ENCODE measurements around the gene RIMBP3C.
"Not testable (repeated sequence)": the region's sequence is repeated elsewhere in the genome, so short reads cannot be mapped to it uniquely, and the experiment has no call there.

RIMBP3C gene

GRCh38 chr22:21532863-21533648, 18.2 kb downstream of the RIMBP3C start:
- not testable (repeated sequence) for DNase-seq (ENCODE audit: extremely low read depth in 1 of 2, low read depth in 1 of 2)

GRCh38 chr22:21531525-21531924, 19.7 kb downstream of the RIMBP3C start:
- DNase-seq (ENCODE audit: extremely low read depth in 1 of 2, low read depth in 1 of 2): not testable (repeated sequence)

- not testable (repeated sequence) for DNase-seq (ENCODE audit: extremely low read depth in 1 of 2, low read depth in 1 of 2)
These were observed 24.4 kb downstream of the RIMBP3C start for GRCh38 chr22:21526705-21527500.

- peak in 1 of 2 donors; percentile 34 for DNase-seq (ENCODE audit: extremely low read depth in 1 of 2, low read depth in 1 of 2)
These were observed 34.1 kb downstream of the RIMBP3C start for GRCh38 chr22:21516970-21517764.

- not testable (repeated sequence) for DNase-seq (ENCODE audit: extremely low read depth in 1 of 2, low read depth in 1 of 2)
These were observed 34.7 kb downstream of the RIMBP3C start for GRCh38 chr22:21516522-21516921.

- not testable (repeated sequence) for DNase-seq (ENCODE audit: extremely low read depth in 1 of 2, low read depth in 1 of 2)
These were observed 36.0 kb downstream of the RIMBP3C start for GRCh38 chr22:21515234-21515633.

- DNase-seq (ENCODE audit: extremely low read depth in 1 of 2, low read depth in 1 of 2): not testable (repeated sequence)
These were observed 37.1 kb downstream of the RIMBP3C start for GRCh38 chr22:21514117-21514516.

- not testable (repeated sequence) for DNase-seq (ENCODE audit: extremely low read depth in 1 of 2, low read depth in 1 of 2)
These were observed 39.2 kb downstream of the RIMBP3C start for GRCh38 chr22:21512022-21512421.

- DNase-seq (ENCODE audit: extremely low read depth in 1 of 2, low read depth in 1 of 2): not testable (repeated sequence)
These were observed 40.9 kb downstream of the RIMBP3C start for GRCh38 chr22:21510397-21510796.

GRCh38 chr22:21499623-21500506, 51.4 kb downstream of the RIMBP3C start:
- not testable (repeated sequence) for DNase-seq (ENCODE audit: extremely low read depth in 1 of 2, low read depth in 1 of 2)

- DNase-seq (ENCODE audit: extremely low read depth in 1 of 2, low read depth in 1 of 2): not testable (repeated sequence)
These were observed 52.8 kb downstream of the RIMBP3C start for GRCh38 chr22:21498489-21498888.

GRCh38 chr22:21497984-21498383, 53.3 kb downstream of the RIMBP3C start:
- not testable (repeated sequence) for DNase-seq (ENCODE audit: extremely low read depth in 1 of 2, low read depth in 1 of 2)

All from activated CD8-positive, alpha-beta memory T cell treated with anti-CD3 and anti-CD28 coated beads for 1 hour (primary cell).